ENCODE measurements around the gene EFCC1.

DNA sequence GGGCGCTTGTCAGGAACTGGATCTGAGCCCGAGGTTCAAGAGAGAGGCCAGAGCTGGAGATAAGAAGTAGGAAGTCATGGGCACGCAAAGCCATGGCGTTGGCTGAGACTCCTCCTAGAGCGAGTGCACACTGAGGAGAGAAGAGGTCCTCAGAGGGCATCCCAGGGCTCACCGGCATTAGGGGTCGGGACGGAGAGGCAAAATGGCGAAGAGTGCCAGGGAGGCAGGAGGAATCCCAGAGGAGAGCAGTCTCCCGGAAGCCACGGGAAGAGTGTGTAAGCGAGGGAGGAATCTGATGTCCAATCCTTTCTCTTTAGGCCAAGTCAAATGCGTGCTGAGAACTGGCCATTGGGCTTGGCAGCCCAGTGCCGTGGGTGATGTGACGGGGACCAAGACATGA, 24.0 kb downstream of the EFCC1 start:
- TF ChIP-seq, protein P1, sequence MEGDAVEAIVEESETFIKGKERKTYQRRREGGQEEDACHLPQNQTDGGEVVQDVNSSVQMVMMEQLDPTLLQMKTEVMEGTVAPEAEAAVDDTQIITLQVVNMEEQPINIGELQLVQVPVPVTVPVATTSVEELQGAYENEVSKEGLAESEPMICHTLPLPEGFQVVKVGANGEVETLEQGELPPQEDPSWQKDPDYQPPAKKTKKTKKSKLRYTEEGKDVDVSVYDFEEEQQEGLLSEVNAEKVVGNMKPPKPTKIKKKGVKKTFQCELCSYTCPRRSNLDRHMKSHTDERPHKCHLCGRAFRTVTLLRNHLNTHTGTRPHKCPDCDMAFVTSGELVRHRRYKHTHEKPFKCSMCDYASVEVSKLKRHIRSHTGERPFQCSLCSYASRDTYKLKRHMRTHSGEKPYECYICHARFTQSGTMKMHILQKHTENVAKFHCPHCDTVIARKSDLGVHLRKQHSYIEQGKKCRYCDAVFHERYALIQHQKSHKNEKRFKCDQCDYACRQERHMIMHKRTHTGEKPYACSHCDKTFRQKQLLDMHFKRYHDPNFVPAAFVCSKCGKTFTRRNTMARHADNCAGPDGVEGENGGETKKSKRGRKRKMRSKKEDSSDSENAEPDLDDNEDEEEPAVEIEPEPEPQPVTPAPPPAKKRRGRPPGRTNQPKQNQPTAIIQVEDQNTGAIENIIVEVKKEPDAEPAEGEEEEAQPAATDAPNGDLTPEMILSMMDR (IDR thresholded peaks at IDR 0.05): no peak
- no peak for TF ChIP-seq EP300 (IDR thresholded peaks at IDR 0.05; ENCODE audit: low read depth)
- TF ChIP-seq POLR2A (IDR thresholded peaks at IDR 0.05): no peak
- TF ChIP-seq POLR2AphosphoS5 (IDR thresholded peaks at IDR 0.05): no peak

Measured in transverse colon (tissue), 4 donors.